Body of pancreas (tissue), 4 donors: ENCODE measurements around the gene SFXN5.

Source experiments
- POLR2A ChIP-seq, 3 donors: fragments of 450-650 bp; IDR thresholded peaks; one replicate each; pipeline ENCODE4 v1.6.1; 2016; ENCODE audit warnings: antibody characterized with exemption in 3 of 3, mild to moderate bottlenecking in 2 of 3
- TF ChIP-seq, protein P1 (sequence below), 7 experiments: fragments of 450-650 bp in 4 of 7; fragments of 200-600 bp in 3 of 7; sonication (generic) in 3 of 7; IDR thresholded peaks; one replicate each; pipeline ENCODE4 v1.5.1; 2016 to 2019; ENCODE audit warnings: antibody characterized with exemption in 7 of 7

DNA sequence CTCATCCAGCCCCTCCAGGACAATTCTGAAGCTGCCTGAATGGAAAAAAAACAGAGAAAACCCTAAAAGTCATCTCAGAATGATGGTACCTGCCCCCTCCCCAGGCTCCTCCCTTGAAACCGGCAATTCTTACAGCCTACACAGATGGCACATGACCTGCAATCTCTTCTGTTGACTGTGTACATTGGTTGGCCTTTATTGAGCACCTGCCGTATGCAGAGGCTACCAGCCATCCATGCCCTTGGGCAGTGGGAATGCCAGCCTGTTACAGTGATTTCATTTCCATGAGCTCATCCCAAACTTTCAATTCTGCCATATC, 97.1 kb downstream of the SFXN5 start:
- TF ChIP-seq, protein P1, sequence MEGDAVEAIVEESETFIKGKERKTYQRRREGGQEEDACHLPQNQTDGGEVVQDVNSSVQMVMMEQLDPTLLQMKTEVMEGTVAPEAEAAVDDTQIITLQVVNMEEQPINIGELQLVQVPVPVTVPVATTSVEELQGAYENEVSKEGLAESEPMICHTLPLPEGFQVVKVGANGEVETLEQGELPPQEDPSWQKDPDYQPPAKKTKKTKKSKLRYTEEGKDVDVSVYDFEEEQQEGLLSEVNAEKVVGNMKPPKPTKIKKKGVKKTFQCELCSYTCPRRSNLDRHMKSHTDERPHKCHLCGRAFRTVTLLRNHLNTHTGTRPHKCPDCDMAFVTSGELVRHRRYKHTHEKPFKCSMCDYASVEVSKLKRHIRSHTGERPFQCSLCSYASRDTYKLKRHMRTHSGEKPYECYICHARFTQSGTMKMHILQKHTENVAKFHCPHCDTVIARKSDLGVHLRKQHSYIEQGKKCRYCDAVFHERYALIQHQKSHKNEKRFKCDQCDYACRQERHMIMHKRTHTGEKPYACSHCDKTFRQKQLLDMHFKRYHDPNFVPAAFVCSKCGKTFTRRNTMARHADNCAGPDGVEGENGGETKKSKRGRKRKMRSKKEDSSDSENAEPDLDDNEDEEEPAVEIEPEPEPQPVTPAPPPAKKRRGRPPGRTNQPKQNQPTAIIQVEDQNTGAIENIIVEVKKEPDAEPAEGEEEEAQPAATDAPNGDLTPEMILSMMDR (IDR thresholded peaks at IDR 0.05), result no peak
- TF ChIP-seq POLR2A (IDR thresholded peaks at IDR 0.05), result no peak
